B cell (primary cell): ENCODE measurements around the gene MPP7. TPM values are rescaled to one million over a fixed set of nuclear protein-coding genes. Genes with fewer than 3 reads are reported as not detected.

Experiments used
- ATAC-seq: fragments of 200-7000 bp; cut with Tn5 transposase; one replicate; pipeline ENCODE4 v1.10.0; 2021; ENCODE audit warnings: low read depth, mild to moderate bottlenecking, moderate number of reproducible peaks, moderate library complexity
- CTCF ChIA-PET: fragments of 350-600 bp; sonication (Branson Sonifier 250); formaldehyde crosslinking; loops from one replicate; lab custom pipeline; 2021; ENCODE audit warnings: antibody characterized with exemption, inconsistent platforms; lab: Charles Lee
- POLR2A ChIA-PET: fragments of 350-600 bp; sonication (Branson Sonifier 250); formaldehyde crosslinking; loops from one replicate; lab custom pipeline; 2021; ENCODE audit warnings: antibody characterized with exemption; lab: Charles Lee
- DNase-seq: peaks from one replicate; pipeline ENCODE4 v3.0.0; 2013
- H2AFZ ChIP-seq: 2 replicates; pipeline ENCODE4 v1.6.1; 2012; ENCODE audit warnings: mild to moderate bottlenecking, low read depth, low read length; ENCODE audit not compliant: insufficient read depth, poor library complexity, severe bottlenecking
- H3K27ac ChIP-seq, 2 donors: 1 replicate in 1 of 2; 2 replicates in 1 of 2; pipeline ENCODE4 v1.5.1; 2012 to 2013; ENCODE audit warnings: low read length in 2 of 2, mild to moderate bottlenecking in 2 of 2, moderate library complexity in 1 of 2
- H3K27me3 ChIP-seq, 4 experiments: fragments of 200-600 bp in 1 of 4; sonication (generic) in 1 of 4; replicated peaks in 1 of 4; 1 replicate in 2 of 4; 2 replicates in 2 of 4; pipeline versions ENCODE4 v1.6.1 to v1.7.0; 2013 to 2016; ENCODE audit warnings: low read length in 3 of 4, mild to moderate bottlenecking in 2 of 4, mixed read lengths in 1 of 4, moderate library complexity in 1 of 4; ENCODE audit not compliant: insufficient read depth in 4 of 4, control insufficient read depth in 3 of 4; ENCODE audit errors: control extremely low read depth in 1 of 4
- H3K36me3 ChIP-seq, 2 experiments: replicated peaks in 1 of 2; 1 replicate in 1 of 2; 2 replicates in 1 of 2; pipeline versions ENCODE4 v1.6.1 to v1.7.1; 2013; ENCODE audit warnings: low read length in 1 of 2; ENCODE audit not compliant: insufficient read depth in 2 of 2, control insufficient read depth in 1 of 2; ENCODE audit errors: control extremely low read depth in 1 of 2, extremely low read depth in 1 of 2
- H3K4me1 ChIP-seq, 2 donors: fragments of 200-600 bp in 1 of 2; sonication (generic) in 1 of 2; 1 replicate in 1 of 2; 2 replicates in 1 of 2; pipeline versions ENCODE4 v1.5.1 to v1.6.1; 2013 to 2017; ENCODE audit warnings: low read length in 2 of 2; ENCODE audit not compliant: control insufficient read depth in 2 of 2, insufficient read depth in 2 of 2
- H3K4me2 ChIP-seq: replicated peaks from 2 replicates; pipeline ENCODE3; 2012; ENCODE audit warnings: mild to moderate bottlenecking, low read depth, low read length; ENCODE audit not compliant: poor library complexity, severe bottlenecking
- H3K4me3 ChIP-seq, 5 experiments: fragments of 200-600 bp in 1 of 5; sonication (generic) in 1 of 5; 1 replicate in 3 of 5; 2 replicates in 2 of 5; pipeline versions ENCODE4 v1.5.1 to v1.7.0; 2011 to 2016; ENCODE audit warnings: low read length in 4 of 5, mild to moderate bottlenecking in 4 of 5, low read depth in 2 of 5, control low read depth in 1 of 5, moderate library complexity in 1 of 5; ENCODE audit not compliant: insufficient read depth in 1 of 5; ENCODE audit errors: control extremely low read depth in 1 of 5, extremely low read depth in 1 of 5
- H3K79me2 ChIP-seq: fragments of 200-600 bp; sonication (generic); one replicate; pipeline ENCODE4 v1.6.0; 2016; ENCODE audit warnings: low read length; ENCODE audit not compliant: control insufficient read depth, insufficient read depth
- H3K9ac ChIP-seq: fragments of 200-600 bp; sonication (generic); 2 replicates; pipeline ENCODE4 v1.6.1; 2017; ENCODE audit warnings: mild to moderate bottlenecking, low read length, moderate library complexity
- H3K9me3 ChIP-seq, 3 donors: one replicate each; pipeline versions ENCODE4 v1.6.1 to v1.7.1; 2013; ENCODE audit warnings: low read length in 2 of 3; ENCODE audit not compliant: control insufficient read depth in 2 of 3, insufficient read depth in 1 of 3; ENCODE audit errors: control extremely low read depth in 1 of 3
- H4K20me1 ChIP-seq: 2 replicates; pipeline ENCODE4 v1.6.0; 2012; ENCODE audit warnings: mild to moderate bottlenecking, low read length; ENCODE audit not compliant: insufficient read depth, control insufficient read depth, poor library complexity, severe bottlenecking
- H3K27ac Mint-ChIP-seq: one replicate; pipeline ENCODE4 v1.8.0; 2021; ENCODE audit warnings: mixed read lengths
- H3K27me3 Mint-ChIP-seq: one replicate; pipeline ENCODE4 v1.8.0; 2021; ENCODE audit warnings: mixed read lengths
- H3K4me1 Mint-ChIP-seq: one replicate; pipeline ENCODE4 v1.8.0; 2021; ENCODE audit warnings: mixed read lengths
- H3K4me3 Mint-ChIP-seq: one replicate; pipeline ENCODE4 v1.8.0; 2021; ENCODE audit warnings: mixed read lengths
- H3K9me3 Mint-ChIP-seq: one replicate; pipeline ENCODE4 v1.8.0; 2022; ENCODE audit warnings: mixed read lengths; ENCODE audit not compliant: insufficient read depth
- CTCF ChIP-seq: fragments of 200-600 bp; IDR thresholded peaks from one replicate; pipeline ENCODE4 v1.8.0; 2022; ENCODE audit warnings: antibody characterized with exemption, mild to moderate bottlenecking
- EZH2 ChIP-seq: IDR thresholded peaks from 2 replicates; pipeline ENCODE4 v1.6.1; 2012; ENCODE audit warnings: borderline replicate concordance, low read depth, mild to moderate bottlenecking, moderate library complexity, low read length; ENCODE audit not compliant: insufficient read depth, poor library complexity, severe bottlenecking
- WGBS: methylation state at CpG from one replicate; pipeline ENCODE4 v1.1.5; 2013; ENCODE audit warnings: missing lambda C conversion rate; ENCODE audit not compliant: insufficient coverage; 5-methylcytosine and 5-hydroxymethylcytosine counted together
- intact Hi-C: fragments of 100-400 bp; cut with micrococcal nuclease; formaldehyde crosslinking; loops from one replicate; pipeline ENCODE4 v1.10.0; 2022
- polyA plus RNA-seq: library from polyadenylated mRNA; depleted of rRNA; stranded (reverse); fragments of >200 nt; gene quantifications from 2 replicates; pipeline ENCODE4 v1.2.3, GENCODE V29; 2012
- total RNA-seq, 2 donors: library from RNA; stranded (reverse); fragments of 120-200 nt in 1 of 2; gene quantifications; 1 replicate in 1 of 2; 2 replicates in 1 of 2; pipeline versions ENCODE4 v1.2.3 to v1.2.4, GENCODE V29; 2013 to 2022

The MPP7 gene
- total and polyA plus RNA-seq, 2 donors (not counting 1 experiment from before 2014, with no cell fraction given), result 2.1 to 13.1 TPM

GRCh38 chr10:28295336-28295735 lies 7.5 kb downstream of the MPP7 start:
- H3K9me3 ChIP-seq, result no peaks in the 10 kb centered on the region
- CTCF ChIA-PET, result interaction anchor here (0.6 to 2.6 kb wide), 4 partner anchors 33 to 97 kb away, joined by 3 to 13 read pairs (median 6); no protein-coding TSS in a partner anchor
- POLR2A ChIA-PET, result no interaction called here
- no peak for ATAC-seq
- no peak overlapping the region for H3K27ac ChIP-seq
- TF ChIP-seq EZH2 (no peak), CTCF (no peak)
- no peaks in the 10 kb centered on the region for H3K36me3 ChIP-seq
- H3K9me3 Mint-ChIP-seq, result no peaks in the 10 kb centered on the region
- no CpG with 5 or more reads among the region's 3 CpGs for WGBS
- H3K4me1 ChIP-seq, result no peaks in the 10 kb centered on the region
- intact Hi-C loops, result no loop called here
- peaks cover 6% of the 10 kb centered on the region for H3K4me1 Mint-ChIP-seq
- H3K9ac ChIP-seq, result no peak overlapping the region
- H4K20me1 ChIP-seq, result no peaks in the 10 kb centered on the region
- no peaks in the 10 kb centered on the region for H3K79me2 ChIP-seq
- no peak overlapping the region for H2AFZ ChIP-seq
- no peak overlapping the region for H3K4me3 Mint-ChIP-seq
- H3K27me3 ChIP-seq, result no peaks in the 10 kb centered on the region
- H3K27ac Mint-ChIP-seq, result no peak overlapping the region
- H3K4me3 ChIP-seq, result no peak overlapping the region
- no peak for DNase-seq
- H3K4me2 ChIP-seq, result no peak overlapping the region
- H3K27me3 Mint-ChIP-seq, result no peaks in the 10 kb centered on the region

- CTCF ChIA-PET, result interaction anchor here (0.6 to 2.6 kb wide), 3 partner anchors 33 to 98 kb away, joined by 3 to 13 read pairs (median 3); no protein-coding TSS in a partner anchor
- H3K79me2 ChIP-seq, result peaks cover 1% of the 10 kb centered on the region
- WGBS, result 89% methylated on average over 3 of the region's 5 CpGs
- H3K27me3 Mint-ChIP-seq, result no peaks in the 10 kb centered on the region
- H3K4me2 ChIP-seq, result no peak overlapping the region
- H4K20me1 ChIP-seq, result no peaks in the 10 kb centered on the region
- ATAC-seq (no peak), DNase-seq (no peak)
- POLR2A ChIA-PET, result interaction anchor here (0.5 kb wide), 1 partner anchor 1035 kb away, joined by 6 read pairs; no protein-coding TSS in a partner anchor
- no peak overlapping the region for H3K27ac ChIP-seq
- no peak overlapping the region for H3K4me3 ChIP-seq
- no peaks in the 10 kb centered on the region for H3K9me3 ChIP-seq
- H2AFZ ChIP-seq, result no peak overlapping the region
- H3K4me1 Mint-ChIP-seq, result peaks cover 6% of the 10 kb centered on the region
- no peaks in the 10 kb centered on the region for H3K9me3 Mint-ChIP-seq
- H3K27ac Mint-ChIP-seq, result no peak overlapping the region
- no peaks in the 10 kb centered on the region for H3K36me3 ChIP-seq
- intact Hi-C loops, result no loop called here
- H3K4me1 ChIP-seq, result no peaks in the 10 kb centered on the region
- H3K4me3 Mint-ChIP-seq, result no peak overlapping the region
- no peak for TF ChIP-seq CTCF
- no peak for TF ChIP-seq EZH2
- no peak overlapping the region for H3K9ac ChIP-seq
- no peaks in the 10 kb centered on the region for H3K27me3 ChIP-seq
Observed at GRCh38 chr10:28294809-28295208, 8.1 kb downstream of the MPP7 start.
